Liver (tissue), 2 donors: ENCODE measurements around the gene BNC2.

Source experiments
- TF ChIP-seq, protein P1 (sequence below): IDR thresholded peaks from 2 replicates; pipeline ENCODE4 v1.6.1; 2016; ENCODE audit warnings: antibody characterized with exemption, mild to moderate bottlenecking
- TF ChIP-seq, protein P2 (sequence below): fragments of 150-350 bp; IDR thresholded peaks from 2 replicates; pipeline ENCODE4 v1.5.1; 2017; ENCODE audit warnings: improper control_type of control experiment, low read depth, low read length; ENCODE audit not compliant: missing input control
- donor health status: healthy.

DNA sequence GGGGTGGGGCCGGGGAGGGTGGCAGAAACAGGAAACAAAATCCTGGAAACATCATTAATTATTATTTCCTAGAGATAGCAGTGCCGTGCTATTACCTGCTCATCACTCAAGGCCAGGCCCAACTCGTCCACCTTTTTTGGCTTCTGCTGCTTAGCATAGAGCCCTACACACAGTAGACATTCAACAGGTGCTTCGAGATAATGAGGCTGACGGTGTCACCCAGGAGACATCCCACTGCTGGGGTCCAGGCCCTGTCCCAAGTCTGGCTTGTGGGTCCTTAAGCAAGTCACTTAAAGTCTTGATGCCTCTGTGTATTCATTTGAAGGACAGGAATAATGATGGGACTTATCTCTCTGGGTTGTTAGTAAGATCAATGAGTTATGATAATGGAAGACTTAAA is 506.6 kb downstream of the BNC2 start:
- TF ChIP-seq, protein P1, sequence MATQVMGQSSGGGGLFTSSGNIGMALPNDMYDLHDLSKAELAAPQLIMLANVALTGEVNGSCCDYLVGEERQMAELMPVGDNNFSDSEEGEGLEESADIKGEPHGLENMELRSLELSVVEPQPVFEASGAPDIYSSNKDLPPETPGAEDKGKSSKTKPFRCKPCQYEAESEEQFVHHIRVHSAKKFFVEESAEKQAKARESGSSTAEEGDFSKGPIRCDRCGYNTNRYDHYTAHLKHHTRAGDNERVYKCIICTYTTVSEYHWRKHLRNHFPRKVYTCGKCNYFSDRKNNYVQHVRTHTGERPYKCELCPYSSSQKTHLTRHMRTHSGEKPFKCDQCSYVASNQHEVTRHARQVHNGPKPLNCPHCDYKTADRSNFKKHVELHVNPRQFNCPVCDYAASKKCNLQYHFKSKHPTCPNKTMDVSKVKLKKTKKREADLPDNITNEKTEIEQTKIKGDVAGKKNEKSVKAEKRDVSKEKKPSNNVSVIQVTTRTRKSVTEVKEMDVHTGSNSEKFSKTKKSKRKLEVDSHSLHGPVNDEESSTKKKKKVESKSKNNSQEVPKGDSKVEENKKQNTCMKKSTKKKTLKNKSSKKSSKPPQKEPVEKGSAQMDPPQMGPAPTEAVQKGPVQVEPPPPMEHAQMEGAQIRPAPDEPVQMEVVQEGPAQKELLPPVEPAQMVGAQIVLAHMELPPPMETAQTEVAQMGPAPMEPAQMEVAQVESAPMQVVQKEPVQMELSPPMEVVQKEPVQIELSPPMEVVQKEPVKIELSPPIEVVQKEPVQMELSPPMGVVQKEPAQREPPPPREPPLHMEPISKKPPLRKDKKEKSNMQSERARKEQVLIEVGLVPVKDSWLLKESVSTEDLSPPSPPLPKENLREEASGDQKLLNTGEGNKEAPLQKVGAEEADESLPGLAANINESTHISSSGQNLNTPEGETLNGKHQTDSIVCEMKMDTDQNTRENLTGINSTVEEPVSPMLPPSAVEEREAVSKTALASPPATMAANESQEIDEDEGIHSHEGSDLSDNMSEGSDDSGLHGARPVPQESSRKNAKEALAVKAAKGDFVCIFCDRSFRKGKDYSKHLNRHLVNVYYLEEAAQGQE: no peak
- TF ChIP-seq, protein P2, sequence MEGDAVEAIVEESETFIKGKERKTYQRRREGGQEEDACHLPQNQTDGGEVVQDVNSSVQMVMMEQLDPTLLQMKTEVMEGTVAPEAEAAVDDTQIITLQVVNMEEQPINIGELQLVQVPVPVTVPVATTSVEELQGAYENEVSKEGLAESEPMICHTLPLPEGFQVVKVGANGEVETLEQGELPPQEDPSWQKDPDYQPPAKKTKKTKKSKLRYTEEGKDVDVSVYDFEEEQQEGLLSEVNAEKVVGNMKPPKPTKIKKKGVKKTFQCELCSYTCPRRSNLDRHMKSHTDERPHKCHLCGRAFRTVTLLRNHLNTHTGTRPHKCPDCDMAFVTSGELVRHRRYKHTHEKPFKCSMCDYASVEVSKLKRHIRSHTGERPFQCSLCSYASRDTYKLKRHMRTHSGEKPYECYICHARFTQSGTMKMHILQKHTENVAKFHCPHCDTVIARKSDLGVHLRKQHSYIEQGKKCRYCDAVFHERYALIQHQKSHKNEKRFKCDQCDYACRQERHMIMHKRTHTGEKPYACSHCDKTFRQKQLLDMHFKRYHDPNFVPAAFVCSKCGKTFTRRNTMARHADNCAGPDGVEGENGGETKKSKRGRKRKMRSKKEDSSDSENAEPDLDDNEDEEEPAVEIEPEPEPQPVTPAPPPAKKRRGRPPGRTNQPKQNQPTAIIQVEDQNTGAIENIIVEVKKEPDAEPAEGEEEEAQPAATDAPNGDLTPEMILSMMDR: no peak
